Activated B cell treated with CpG ODN at 0.5 μM for 24 hours (primary cell): ENCODE results near the gene ELOVL1. TPM values are rescaled to one million over a fixed set of nuclear protein-coding genes. Genes with fewer than 3 reads are reported as not detected.

Source experiments
- ATAC-seq: fragments of 200-7000 bp; cut with Tn5 transposase; one replicate; pipeline ENCODE4 v1.10.0; 2021; ENCODE audit warnings: low read depth, mild to moderate bottlenecking, moderate library complexity
- CTCF ChIA-PET: fragments of 350-600 bp; sonication (Branson Sonifier 250); formaldehyde crosslinking; loops from one replicate; lab custom pipeline; 2021; ENCODE audit warnings: antibody characterized with exemption; lab: Charles Lee
- POLR2A ChIA-PET: fragments of 350-600 bp; sonication (Branson Sonifier 250); formaldehyde crosslinking; loops from one replicate; lab custom pipeline; 2021; ENCODE audit warnings: antibody characterized with exemption; lab: Charles Lee
- DNase-seq: peaks from one replicate; pipeline ENCODE4 v3.0.0; 2022
- H3K27ac Mint-ChIP-seq: one replicate; pipeline ENCODE4 v1.8.0; 2020; ENCODE audit warnings: mixed read lengths
- H3K27me3 Mint-ChIP-seq: one replicate; pipeline ENCODE4 v1.8.0; 2021; ENCODE audit warnings: mixed read lengths
- H3K36me3 Mint-ChIP-seq: one replicate; pipeline ENCODE4 v1.8.0; 2021; ENCODE audit warnings: low read depth, mixed read lengths
- H3K4me1 Mint-ChIP-seq: one replicate; pipeline ENCODE4 v1.8.0; 2021; ENCODE audit warnings: mixed read lengths
- H3K4me3 Mint-ChIP-seq: one replicate; pipeline ENCODE4 v1.8.0; 2020; ENCODE audit warnings: mild to moderate bottlenecking, mixed read lengths
- H3K9me3 Mint-ChIP-seq: one replicate; pipeline ENCODE4 v1.8.0; 2020; ENCODE audit warnings: mixed read lengths
- CTCF ChIP-seq: fragments of 200-600 bp; IDR thresholded peaks from one replicate; pipeline ENCODE4 v1.8.0; 2022; ENCODE audit warnings: antibody characterized with exemption, mild to moderate bottlenecking
- intact Hi-C: fragments of 100-400 bp; cut with micrococcal nuclease; formaldehyde crosslinking; loops from one replicate; pipeline ENCODE4 v1.15.1; 2024
- total RNA-seq: library from RNA; stranded (reverse); gene quantifications from 2 replicates; pipeline ENCODE4 v1.2.3, GENCODE V29; 2022

The ELOVL1 gene
- total RNA-seq, 1 donor from 2014 or later = 84.2 TPM

GRCh38 chr1:43315963-43316737 is 51.7 kb downstream of the ELOVL1 start:
- POLR2A ChIA-PET = no interaction called here
- TF ChIP-seq CTCF = no peak
- Mint-ChIP-seq H3K4me3 (no peak overlapping the region), H3K9me3 (no peaks in the 10 kb centered on the region), H3K27me3 (no peaks in the 10 kb centered on the region), H3K4me1 (no peaks in the 10 kb centered on the region), H3K36me3 (no peaks in the 10 kb centered on the region), H3K27ac (no peak overlapping the region)
- no peak for DNase-seq
- CTCF ChIA-PET = interaction anchor here (0.5 kb wide), 1 partner anchor 1968 kb away, joined by 4 read pairs; no protein-coding TSS in a partner anchor
- intact Hi-C loops = no loop called here
- no peak for ATAC-seq

GRCh38 chr1:43315481-43315880 is 52.3 kb downstream of the ELOVL1 start:
- no peaks in the 10 kb centered on the region for H3K27me3 Mint-ChIP-seq
- ATAC-seq = no peak
- DNase-seq = no peak

GRCh38 chr1:43314233-43314632 is 53.6 kb downstream of the ELOVL1 start:
- no peak for ATAC-seq
- H3K4me1 Mint-ChIP-seq = no peaks in the 10 kb centered on the region

More at GRCh38 chr1:43315481-43315880, 52.3 kb downstream of the ELOVL1 start:
- Mint-ChIP-seq H3K27ac (no peak overlapping the region), H3K36me3 (no peaks in the 10 kb centered on the region), H3K4me1 (no peaks in the 10 kb centered on the region), H3K9me3 (no peaks in the 10 kb centered on the region), H3K4me3 (no peak overlapping the region)
- CTCF ChIA-PET = interaction anchor here (0.5 kb wide), 1 partner anchor 1969 kb away, joined by 4 read pairs; no protein-coding TSS in a partner anchor
- TF ChIP-seq CTCF = no peak
- intact Hi-C loops = no loop called here
- POLR2A ChIA-PET = no interaction called here

GRCh38 chr1:43313771-43314170 is 54.0 kb downstream of the ELOVL1 start:
- no peak overlapping the region for H3K27ac Mint-ChIP-seq
- H3K9me3 Mint-ChIP-seq = no peaks in the 10 kb centered on the region
- H3K27me3 Mint-ChIP-seq = no peaks in the 10 kb centered on the region
- CTCF ChIA-PET = no interaction called here
- no peak for TF ChIP-seq CTCF
- no peak for DNase-seq
- no peak overlapping the region for H3K4me3 Mint-ChIP-seq
- H3K36me3 Mint-ChIP-seq = no peaks in the 10 kb centered on the region
- POLR2A ChIA-PET = no interaction called here
- no peak for ATAC-seq
- no peaks in the 10 kb centered on the region for H3K4me1 Mint-ChIP-seq
- intact Hi-C loops = no loop called here

More at GRCh38 chr1:43314233-43314632, 53.6 kb downstream of the ELOVL1 start:
- Mint-ChIP-seq H3K9me3 (no peaks in the 10 kb centered on the region), H3K27me3 (no peaks in the 10 kb centered on the region), H3K36me3 (no peaks in the 10 kb centered on the region), H3K4me3 (no peak overlapping the region), H3K27ac (no peak overlapping the region)
- TF ChIP-seq CTCF = no peak
- no peak for DNase-seq
- ChIA-PET CTCF (no interaction called here), POLR2A (no interaction called here)
- intact Hi-C loops = no loop called here

Other genes with a start within 250 kb of the ELOVL1 start
- gene EBNA1BP2, start 195.7 kb downstream of the ELOVL1 start, total RNA-seq = 59.9 and 61.8 TPM in 2 replicates
- 0.93 TPM in 1 of 2 replicates, not detected in the other for gene CFAP57, start 195.7 kb downstream of the ELOVL1 start, total RNA-seq
- gene TMEM125, start 98.0 kb downstream of the ELOVL1 start, total RNA-seq = not detected in 2 replicates
- not detected in 2 replicates for gene C1orf210, start 82.4 kb downstream of the ELOVL1 start, total RNA-seq
- not detected in 2 replicates for gene TIE1, start 67.0 kb downstream of the ELOVL1 start, total RNA-seq
- not detected in 2 replicates for gene MPL, start 30.2 kb downstream of the ELOVL1 start, total RNA-seq
- gene CDC20, start 9.0 kb downstream of the ELOVL1 start, total RNA-seq = 3.2 and 4.2 TPM in 2 replicates
- 33.8 and 37.2 TPM in 2 replicates for gene MED8, start 21.8 kb upstream of the ELOVL1 start, total RNA-seq
- gene SZT2, start 21.9 kb upstream of the ELOVL1 start, total RNA-seq = 108 and 139 TPM in 2 replicates
- gene HYI, start 85.9 kb upstream of the ELOVL1 start, total RNA-seq = 10.0 and 12.3 TPM in 2 replicates
- gene PTPRF, start 162.9 kb upstream of the ELOVL1 start, total RNA-seq = 0.10 TPM in 1 of 2 replicates, not detected in the other